CD4-positive, alpha-beta T cell treated with Interleukin-1 beta for 1 hour (primary cell): ENCODE measurements around the gene COL4A2.

Experiments used
- DNase-seq, 2 donors: peaks; one replicate each; pipeline ENCODE4 v3.0.0-alpha.2; 2020 to 2022

Gene COL4A2

GRCh38 chr13:110422913-110423688, 116.0 kb downstream of the COL4A2 start:
- no peak for DNase-seq

GRCh38 chr13:110423689-110424302, 116.7 kb downstream of the COL4A2 start:
- DNase-seq: no peak

DNA sequence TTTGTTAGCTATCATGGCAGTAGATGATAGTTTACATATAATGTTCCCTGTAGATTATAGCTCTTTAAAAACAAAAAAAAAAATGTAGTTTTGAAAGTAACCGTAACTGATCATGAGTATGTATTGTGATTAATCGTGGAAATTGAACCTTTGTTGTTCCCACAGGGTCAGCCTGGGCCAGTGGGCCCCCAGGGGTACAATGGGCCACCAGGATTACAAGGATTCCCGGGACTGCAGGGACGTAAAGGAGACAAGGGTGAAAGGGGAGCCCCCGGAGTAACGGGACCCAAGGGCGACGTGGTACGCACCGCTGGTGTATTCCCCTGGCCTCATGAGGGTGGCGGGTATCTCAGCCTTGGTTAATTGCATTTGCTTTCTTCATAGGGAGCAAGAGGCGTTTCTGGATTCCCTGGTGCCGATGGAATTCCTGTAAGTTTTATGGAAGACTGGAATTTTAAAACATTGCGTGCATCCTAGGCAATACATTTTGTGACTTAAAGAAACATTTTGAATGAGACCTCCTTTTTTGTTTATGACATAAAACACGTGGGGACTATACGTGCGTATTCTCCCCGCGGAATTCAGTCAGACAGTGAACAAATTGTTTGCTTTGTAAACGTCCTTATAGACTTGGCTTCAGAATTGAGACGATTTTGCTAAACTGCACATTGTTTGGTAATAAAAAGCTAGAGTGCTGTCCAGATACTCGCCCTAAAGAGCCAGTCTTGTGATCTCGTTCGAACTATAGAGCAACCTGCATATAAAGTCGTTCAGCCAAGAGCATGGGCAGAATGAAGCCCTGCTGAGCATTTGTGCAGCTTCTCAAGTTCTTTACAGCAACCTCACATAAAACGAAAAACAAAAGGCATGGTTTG, 117.7 kb downstream of the COL4A2 start:
- no peak for DNase-seq

- no peak for DNase-seq
Measured at GRCh38 chr13:110425444-110425780, 118.3 kb downstream of the COL4A2 start.

DNA sequence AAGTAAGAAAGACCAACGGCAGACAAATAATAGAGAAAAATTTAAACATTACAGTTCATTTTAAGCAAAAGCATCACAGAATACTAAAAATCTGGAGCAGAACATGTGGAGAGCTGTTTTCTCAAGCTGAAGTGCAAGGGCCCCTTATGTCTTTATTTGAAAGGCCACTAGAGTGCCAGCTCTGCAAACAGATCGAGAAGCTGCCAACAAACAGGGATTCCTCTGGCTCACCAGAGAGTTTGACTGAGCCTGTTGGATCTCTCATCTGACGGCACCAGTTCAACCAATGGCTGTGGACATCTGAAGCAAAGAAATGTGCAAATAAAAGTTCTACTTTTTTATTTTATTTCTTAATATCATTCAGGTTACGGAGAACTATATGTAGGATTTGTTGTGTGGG, 119.7 kb downstream of the COL4A2 start:
- DNase-seq: no peak

DNA sequence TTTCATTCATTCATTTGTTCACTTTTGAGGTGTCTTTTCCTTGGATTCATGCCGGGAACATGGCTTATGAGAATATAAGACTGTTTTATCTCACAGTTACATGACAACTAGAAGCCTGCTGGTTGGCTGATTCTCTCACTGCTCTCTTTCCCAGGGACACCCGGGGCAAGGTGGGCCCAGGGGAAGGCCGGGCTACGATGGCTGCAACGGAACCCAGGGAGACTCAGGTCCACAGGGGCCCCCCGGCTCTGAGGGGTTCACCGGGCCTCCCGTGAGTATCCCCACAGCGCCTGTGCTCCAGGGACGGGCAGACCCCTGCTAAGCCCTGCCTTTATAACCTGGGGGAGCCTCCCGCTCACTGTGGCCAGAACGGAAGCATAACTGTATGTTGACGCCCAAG, 121.2 kb downstream of the COL4A2 start:
- DNase-seq: no peak

DNA sequence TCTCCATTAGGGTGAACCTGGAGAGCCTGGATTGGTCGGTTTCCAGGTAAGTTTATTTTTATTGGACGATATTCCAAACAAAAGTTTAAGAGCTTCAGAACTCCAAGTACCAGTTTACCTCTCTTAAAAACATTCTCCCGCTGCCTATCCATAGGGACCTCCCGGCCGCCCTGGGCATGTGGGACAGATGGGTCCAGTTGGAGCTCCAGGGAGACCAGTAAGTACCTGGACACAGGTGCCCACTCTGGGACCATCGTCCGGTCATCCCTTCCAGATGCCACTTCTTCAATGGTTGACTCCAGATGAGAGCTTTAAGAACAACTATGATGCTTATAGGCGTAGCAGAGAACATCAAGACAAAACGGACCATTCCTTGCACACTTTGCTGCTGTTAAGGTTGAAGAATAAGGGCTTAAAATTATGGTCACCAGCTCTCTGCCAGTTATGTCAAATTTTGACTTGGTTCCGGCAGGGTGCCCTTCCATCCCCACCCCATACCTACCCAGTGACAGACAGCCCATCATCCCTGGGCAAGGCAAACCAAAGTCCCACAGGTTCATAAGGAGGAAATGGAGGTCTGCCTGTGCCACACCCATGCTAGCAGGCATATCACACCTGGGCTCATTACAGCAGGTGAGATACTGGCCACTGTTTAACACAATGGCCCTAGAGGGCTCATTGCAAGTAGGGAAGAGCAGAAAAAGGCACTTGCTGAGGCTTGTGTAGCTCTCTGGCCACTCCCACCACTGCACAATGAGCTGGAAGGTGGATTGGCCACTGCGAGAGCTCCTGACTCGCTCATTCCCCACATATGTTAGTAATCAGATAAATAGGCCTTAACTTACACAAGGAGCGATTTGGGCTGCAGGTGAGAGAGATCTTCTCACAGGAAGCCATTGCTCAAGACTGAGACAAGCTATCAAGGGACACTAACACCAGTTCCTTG, 123.6 kb downstream of the COL4A2 start:
- no peak for DNase-seq

DNA sequence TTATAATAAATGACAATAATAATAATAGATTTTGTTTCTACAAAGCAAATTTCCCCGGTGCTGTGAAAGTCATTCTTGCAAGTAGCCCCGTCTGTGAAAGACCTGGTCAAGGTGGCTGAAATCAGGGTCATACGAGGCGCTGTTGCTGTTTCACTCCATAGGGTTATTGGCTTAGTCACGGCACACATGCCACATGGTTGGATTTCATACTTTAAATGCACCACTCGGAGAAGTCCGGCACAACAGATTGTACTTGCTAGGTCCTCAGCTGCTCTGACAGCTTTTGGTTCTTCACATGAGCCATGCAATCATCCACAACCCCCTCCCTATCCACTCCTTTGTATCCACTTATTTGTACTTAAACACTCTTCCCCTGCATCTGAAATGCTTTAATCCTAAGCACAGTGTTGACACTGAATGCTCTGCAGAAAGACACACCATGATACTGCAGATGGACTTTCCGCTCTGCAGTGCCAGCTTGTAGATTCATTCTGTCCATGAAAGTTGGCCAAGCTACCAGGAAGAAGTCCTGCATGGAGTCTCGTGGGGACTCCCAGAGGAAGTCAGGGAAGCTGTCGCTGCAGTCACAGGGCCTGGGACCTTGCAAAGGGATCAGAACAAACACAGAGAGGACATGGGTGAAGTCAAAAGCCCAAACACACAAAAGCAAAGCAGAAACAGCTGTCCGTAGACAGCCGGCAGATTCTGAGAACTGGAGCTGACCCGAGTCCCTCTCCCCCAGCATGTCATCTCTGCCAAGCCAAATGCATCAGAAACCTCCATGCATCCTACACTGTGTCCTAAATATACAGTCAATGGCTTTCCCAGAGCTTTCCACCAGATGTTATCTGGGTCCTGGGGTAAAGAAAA, 124.6 kb downstream of the COL4A2 start:
- DNase-seq: no peak

GRCh38 chr13:110432522-110432921, 125.4 kb downstream of the COL4A2 start:
- DNase-seq: no peak

DNA sequence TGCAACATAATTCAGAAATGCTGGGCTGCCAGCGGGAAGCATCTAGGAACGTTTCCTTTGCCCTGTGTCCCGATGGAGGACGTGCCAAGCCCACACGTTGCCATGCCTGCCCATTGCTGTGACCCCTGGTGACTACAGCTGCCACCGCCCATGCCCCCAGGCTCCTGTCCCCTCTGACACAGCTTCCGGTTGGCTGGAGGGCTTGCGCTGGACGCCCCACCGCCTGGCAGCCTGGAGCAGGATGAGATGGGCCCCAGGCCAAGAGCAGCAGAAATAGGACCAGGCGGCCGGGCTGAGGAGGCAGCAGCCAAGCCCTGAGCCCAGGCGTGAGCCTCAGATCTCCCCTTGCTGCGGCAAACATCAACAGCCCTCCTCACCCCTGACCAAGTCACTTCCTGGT, 125.9 kb downstream of the COL4A2 start:
- no peak for DNase-seq

DNA sequence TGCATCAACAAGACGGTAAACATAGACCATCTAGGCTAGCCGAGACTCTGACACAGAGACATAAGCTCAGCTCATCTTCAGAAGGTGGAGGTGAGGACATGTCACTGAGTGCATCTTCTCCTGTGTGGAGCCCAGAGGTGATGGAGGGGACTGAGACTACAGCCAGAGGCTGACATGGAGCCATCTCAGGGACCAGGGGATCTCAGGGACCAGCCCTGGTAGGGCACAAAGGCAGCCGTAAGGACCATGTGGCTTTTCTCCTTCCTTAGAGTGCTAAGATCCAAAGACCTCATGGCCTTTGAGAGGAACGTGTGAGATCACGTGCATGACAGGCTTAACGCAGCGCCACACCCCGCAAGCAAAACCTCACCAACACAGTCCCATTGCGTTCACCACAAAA, 127.5 kb downstream of the COL4A2 start:
- no peak for DNase-seq

GRCh38 chr13:110435331-110435730, 128.2 kb downstream of the COL4A2 start:
- no peak for DNase-seq

DNA sequence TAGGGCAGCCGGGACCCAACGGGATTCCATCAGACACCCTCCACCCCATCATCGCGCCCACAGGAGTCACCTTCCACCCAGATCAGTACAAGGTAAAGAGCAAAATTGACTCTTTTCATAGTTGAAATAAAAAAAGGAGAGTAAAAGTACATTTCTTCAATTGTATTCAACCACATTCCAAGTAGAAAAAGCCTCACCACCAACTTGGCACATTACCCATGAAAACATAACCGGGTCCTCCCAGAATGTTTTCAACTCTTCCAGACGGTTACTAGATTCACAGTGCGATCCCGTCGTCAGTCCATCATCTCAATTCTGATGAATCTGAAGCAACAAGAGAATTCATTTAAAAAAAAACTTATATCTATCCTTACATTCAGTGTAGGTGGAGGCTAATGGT, 129.2 kb downstream of the COL4A2 start:
- no peak for DNase-seq

DNA sequence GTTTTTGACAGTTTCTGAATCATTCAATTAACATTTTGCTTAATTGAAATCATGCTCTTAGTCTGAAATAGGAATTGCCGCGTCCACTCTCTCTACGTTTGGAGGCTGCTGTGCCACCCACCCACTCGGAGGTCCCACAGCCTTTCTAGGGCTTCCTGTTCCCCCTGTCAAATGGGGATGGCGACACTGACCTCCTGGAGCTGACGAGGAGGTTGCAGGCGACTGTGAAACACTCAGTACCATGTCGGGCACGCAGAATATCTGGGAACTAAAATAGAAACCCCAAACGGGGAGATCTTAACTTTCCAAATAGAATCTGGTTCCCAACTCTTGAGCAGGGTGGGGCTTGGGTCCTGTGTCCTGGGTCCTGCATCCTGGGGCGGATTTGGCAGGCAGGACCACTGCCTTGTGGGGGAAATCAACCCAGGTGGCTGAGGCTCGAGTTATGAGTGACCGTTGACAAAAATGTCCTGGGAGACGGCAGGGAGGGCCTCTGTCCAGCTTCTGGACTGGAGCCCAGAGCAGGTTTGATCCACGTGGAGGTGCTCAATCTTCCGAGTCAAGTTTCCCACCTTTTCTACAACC, 129.8 kb downstream of the COL4A2 start:
- no peak for DNase-seq

DNA sequence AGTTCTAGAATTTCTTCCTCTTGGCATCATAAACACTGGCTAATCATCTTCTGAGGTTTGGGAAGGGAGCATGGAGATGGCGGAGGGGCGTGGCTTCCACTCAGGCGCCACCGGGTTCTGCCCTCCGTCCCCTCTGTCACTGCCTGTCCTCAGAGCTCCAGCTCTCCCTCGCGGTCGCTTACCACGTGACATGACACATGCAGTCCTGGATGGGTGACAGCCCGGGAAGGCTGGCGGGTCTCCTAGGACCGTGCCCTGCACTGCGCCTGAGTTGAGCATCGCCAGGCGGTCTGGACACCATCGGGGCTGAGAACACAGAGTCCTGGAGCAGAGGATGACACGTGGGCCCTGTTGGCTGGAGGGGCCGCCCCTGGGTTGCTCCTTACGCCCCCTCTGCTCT, 131.1 kb downstream of the COL4A2 start:
- no peak for DNase-seq

GRCh38 chr13:110438776-110439175, 131.7 kb downstream of the COL4A2 start:
- DNase-seq: no peak

DNA sequence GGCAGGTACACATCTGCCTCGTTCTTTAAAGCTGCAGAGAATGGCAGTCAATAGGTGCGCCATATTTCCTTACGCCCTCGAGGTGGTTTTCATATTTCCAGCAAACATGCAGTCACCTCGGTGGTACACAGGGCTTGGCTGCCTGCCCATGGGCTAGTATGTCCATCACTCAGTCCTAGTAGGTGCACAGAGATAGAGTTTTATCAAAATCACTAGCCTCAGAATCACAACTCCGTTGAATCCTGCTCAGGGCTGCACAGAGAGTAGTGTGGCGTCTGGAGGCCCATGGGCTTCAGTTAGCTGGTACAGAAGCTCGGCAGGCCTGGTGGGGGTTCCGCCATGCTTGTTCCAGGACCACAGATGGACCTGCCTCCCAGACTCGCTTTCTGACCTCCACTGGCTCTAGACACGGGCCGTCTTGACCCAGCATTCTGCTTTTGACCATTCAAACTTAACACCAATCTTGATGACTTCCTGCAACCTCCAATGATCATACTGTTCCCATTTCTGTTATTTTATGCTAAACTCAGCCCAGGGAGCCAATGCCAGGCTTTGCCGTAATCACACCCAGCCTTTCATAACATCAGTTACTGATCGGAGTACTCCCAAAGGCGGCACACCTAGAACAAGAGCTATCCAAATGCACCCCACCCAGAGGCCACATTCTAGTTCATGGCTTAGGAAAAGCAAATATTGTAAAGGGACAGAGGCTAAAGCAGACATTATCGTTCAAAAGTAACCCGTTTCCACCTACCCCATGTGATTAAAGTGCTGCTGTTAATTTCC, 134.1 kb downstream of the COL4A2 start:
- DNase-seq: no peak

DNA sequence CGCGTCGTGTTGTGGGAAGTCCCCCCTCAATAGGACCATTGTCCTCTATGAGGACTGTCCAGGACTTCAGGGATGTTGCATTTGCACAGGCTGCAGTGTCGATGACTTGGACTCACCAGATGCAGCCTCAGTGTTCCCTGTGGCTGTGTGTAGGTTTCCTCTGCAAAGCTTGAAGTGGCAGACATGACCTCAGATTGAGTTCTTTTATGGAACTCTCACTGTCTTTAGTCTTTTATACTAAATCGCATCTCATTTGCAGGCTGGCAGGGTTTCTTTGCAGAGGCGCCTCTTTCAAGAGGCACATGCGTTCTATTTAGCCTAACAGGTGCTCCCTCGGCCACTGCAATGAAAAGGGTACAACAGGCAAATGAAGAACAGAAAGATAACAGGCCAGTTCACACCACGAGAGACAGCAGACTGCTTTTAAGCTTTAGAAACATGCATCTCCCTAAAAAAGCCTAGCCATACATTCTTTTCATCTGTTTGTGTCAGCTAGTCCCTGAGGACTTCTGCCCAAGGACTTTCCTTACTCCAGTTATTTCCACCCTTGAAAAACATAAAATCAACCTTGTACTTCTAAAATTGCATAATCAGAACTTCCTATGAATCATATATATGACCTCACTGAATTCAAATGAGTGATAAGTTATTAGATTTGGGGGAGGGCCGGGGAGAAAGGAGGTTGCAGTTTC, 136.0 kb downstream of the COL4A2 start:
- no peak for DNase-seq

DNA sequence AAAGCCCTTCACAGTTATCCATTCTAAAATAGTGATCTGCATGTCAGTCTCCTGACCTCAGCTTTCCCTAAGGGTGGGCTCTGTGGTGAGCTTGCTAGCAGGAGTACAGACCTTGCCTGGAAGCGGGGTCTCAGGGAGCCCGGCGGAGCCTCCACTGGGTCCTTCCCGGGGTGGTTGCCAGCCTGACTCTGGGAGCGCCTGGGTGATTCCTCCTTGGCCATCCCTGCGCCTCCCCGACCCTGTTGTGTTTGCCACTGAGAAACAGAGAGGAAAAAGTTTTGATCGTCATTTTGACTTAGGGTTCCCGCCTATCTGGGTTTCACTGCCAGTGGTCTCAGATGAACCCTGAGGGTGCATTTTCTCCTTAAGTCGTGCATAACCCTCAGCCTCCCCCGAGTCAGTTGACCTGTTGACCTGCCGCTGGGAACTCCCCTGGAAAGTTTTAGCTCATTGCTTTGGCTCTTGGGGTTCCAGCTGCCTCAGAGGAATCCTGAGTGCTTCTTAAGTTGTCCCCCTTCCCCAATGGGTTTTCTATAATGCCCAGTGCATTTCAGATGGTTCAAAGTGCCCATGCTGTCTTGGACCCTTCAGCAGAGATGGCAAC, 136.6 kb downstream of the COL4A2 start:
- DNase-seq: no peak
